ENCODE data around the gene TSPAN4. TPM values are rescaled to one million over a fixed set of nuclear protein-coding genes. Genes with fewer than 3 reads are reported as not detected.

The TSPAN4 gene
- total RNA-seq, 1 donor from 2014 or later, result 69.2 TPM

GRCh38 chr11:905952-906351 lies 63.3 kb downstream of the TSPAN4 start:
- no peak overlapping the region for H3K4me3 Mint-ChIP-seq (ENCODE audit: unreplicated experiment)
- TF ChIP-seq CTCF (IDR thresholded peaks at IDR 0.05), result no peak

GRCh38 chr11:907668-908067 lies 65.0 kb downstream of the TSPAN4 start:
- no peaks in the 10 kb centered on the region for H3K9me3 Mint-ChIP-seq (ENCODE audit: low read depth)
- H3K27me3 Mint-ChIP-seq (ENCODE audit: low read depth), result no peaks in the 10 kb centered on the region
- H3K4me1 Mint-ChIP-seq (ENCODE audit: low read depth), result peaks cover 11% of the 10 kb centered on the region
- peaks cover 15% of the 10 kb centered on the region for H3K36me3 Mint-ChIP-seq (ENCODE audit: low read depth)
- no peak for TF ChIP-seq CTCF (IDR thresholded peaks at IDR 0.05)
- no peak overlapping the region for H3K4me3 Mint-ChIP-seq (ENCODE audit: unreplicated experiment)
- no peak for DNase-seq (ENCODE audit: low spot score)
- H3K27ac Mint-ChIP-seq (ENCODE audit: unreplicated experiment), result no peak overlapping the region

More at GRCh38 chr11:905952-906351, 63.3 kb downstream of the TSPAN4 start:
- H3K36me3 Mint-ChIP-seq (ENCODE audit: low read depth), result peaks cover 29% of the 10 kb centered on the region
- no peak overlapping the region for H3K27ac Mint-ChIP-seq (ENCODE audit: unreplicated experiment)
- DNase-seq (ENCODE audit: low spot score), result no peak
- H3K27me3 Mint-ChIP-seq (ENCODE audit: low read depth), result no peaks in the 10 kb centered on the region
- H3K4me1 Mint-ChIP-seq (ENCODE audit: low read depth), result peaks cover 5% of the 10 kb centered on the region
- no peaks in the 10 kb centered on the region for H3K9me3 Mint-ChIP-seq (ENCODE audit: low read depth)

GRCh38 chr11:908273-908672 lies 65.6 kb downstream of the TSPAN4 start:
- H3K4me1 Mint-ChIP-seq (ENCODE audit: low read depth), result peaks cover 11% of the 10 kb centered on the region
- no peak overlapping the region for H3K27ac Mint-ChIP-seq (ENCODE audit: unreplicated experiment)
- H3K4me3 Mint-ChIP-seq (ENCODE audit: unreplicated experiment), result no peak overlapping the region
- H3K36me3 Mint-ChIP-seq (ENCODE audit: low read depth), result peaks cover 10% of the 10 kb centered on the region
- H3K27me3 Mint-ChIP-seq (ENCODE audit: low read depth), result no peaks in the 10 kb centered on the region
- TF ChIP-seq CTCF (IDR thresholded peaks at IDR 0.05), result no peak
- no peaks in the 10 kb centered on the region for H3K9me3 Mint-ChIP-seq (ENCODE audit: low read depth)
- no peak for DNase-seq (ENCODE audit: low spot score)

DNA sequence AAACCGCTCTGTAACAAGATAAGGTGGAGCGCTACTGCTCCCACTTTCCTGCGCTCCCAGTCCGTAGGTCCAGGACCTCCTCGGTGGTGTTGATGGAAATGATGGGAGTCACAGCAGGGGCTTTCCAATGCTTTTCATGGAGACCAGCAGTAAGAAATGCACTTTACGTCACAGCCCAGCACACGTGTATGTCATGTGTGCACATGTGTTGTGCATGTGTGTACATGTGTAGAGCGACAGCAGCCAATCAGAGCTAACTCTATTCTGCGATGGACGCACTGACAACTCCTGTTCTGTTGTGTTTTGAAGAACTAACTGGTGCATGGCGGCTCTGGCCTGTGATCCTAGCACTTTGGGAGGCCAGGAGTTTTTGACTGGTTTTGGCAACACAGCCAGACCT lies 66.8 kb downstream of the TSPAN4 start:
- Mint-ChIP-seq H3K27me3 (ENCODE audit: low read depth) (no peaks in the 10 kb centered on the region), H3K4me3 (ENCODE audit: unreplicated experiment) (peak overlapping the region; percentile 89), H3K4me1 (ENCODE audit: low read depth) (peaks cover 11% of the 10 kb centered on the region), H3K9me3 (ENCODE audit: low read depth) (no peaks in the 10 kb centered on the region), H3K27ac (ENCODE audit: unreplicated experiment) (no peak overlapping the region), H3K36me3 (ENCODE audit: low read depth) (peaks cover 3% of the 10 kb centered on the region)
- no peak for TF ChIP-seq CTCF (IDR thresholded peaks at IDR 0.05)
- DNase-seq (ENCODE audit: low spot score), result no peak

DNA sequence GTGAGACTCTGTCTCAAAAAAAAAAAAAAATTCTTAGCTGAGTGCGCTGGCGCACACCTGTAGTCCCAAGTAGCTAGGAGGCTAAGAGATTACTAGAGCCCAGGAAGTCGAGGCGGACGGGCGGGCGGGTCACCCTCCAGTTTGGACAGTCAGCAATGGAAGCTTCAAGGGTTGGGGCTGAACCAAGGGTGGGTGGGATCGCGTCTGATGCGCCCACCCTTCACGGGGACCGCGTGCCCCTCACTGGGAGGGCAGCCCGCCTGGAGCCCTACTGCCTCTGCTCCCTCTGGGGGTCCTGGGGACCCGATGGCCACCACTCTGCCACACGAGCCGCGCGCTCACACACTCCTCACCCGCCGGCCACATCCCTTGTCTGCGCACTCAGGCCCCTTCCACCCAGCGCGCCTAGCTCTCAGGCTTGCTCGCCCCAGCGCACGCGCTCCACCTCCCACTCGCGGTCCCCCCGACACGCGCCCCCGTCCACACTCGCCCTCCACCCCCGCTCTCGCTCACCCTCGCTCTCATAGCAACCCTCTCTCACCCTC lies 67.5 kb downstream of the TSPAN4 start:
- peak overlapping the region; percentile 77 for H3K27ac Mint-ChIP-seq (ENCODE audit: unreplicated experiment)
- no peak for TF ChIP-seq CTCF (IDR thresholded peaks at IDR 0.05)

More for the DNA sequence above, 67.5 kb downstream of the TSPAN4 start:
- Mint-ChIP-seq H3K9me3 (ENCODE audit: low read depth) (no peaks in the 10 kb centered on the region), H3K4me3 (ENCODE audit: unreplicated experiment) (peak overlapping the region; percentile 89), H3K27me3 (ENCODE audit: low read depth) (no peaks in the 10 kb centered on the region), H3K4me1 (ENCODE audit: low read depth) (peaks cover 11% of the 10 kb centered on the region), H3K36me3 (ENCODE audit: low read depth) (peaks cover 3% of the 10 kb centered on the region)
- DNase-seq (ENCODE audit: low spot score), result no peak
